Endothelial cell of umbilical vein (primary cell): ENCODE results near the gene CSTF3. TPM values are rescaled to one million over a fixed set of nuclear protein-coding genes. Genes with fewer than 3 reads are reported as not detected.

Source experiments
- BruUV-seq: library from RNA; stranded (reverse); fragments of 400-500 nt; replicated peaks from 2 replicates; lab custom pipeline; 2021; lab: Mats Ljungman, UMichigan
- CTCF ChIA-PET: fragments of 300-600, 350-600 bp; sonication (Branson Sonifier 250); formaldehyde crosslinking; loops from one replicate; lab custom pipeline; 2021; ENCODE audit warnings: antibody characterized with exemption, inconsistent platforms; lab: Charles Lee
- POLR2A ChIA-PET: fragments of 300-600, 350-600 bp; sonication (Branson Sonifier 250); formaldehyde crosslinking; loops from one replicate; lab custom pipeline; 2021; ENCODE audit warnings: antibody characterized with exemption, inconsistent platforms; lab: Charles Lee
- DNase-seq: peaks from one replicate; pipeline ENCODE4 v3.0.0-alpha.2; 2011; ENCODE audit warnings: low read depth, low spot score
- FAIRE-seq: peaks from 2 replicates; lab custom pipeline; 2011; peaks lifted over from hg19 to GRCh38; lab: Jason Lieb, UNC
- H2AFZ ChIP-seq: 2 replicates; pipeline ENCODE4 v1.6.0; 2012; ENCODE audit warnings: low read depth, low read length, control low read depth, inconsistent platforms
- H3K27ac ChIP-seq: 2 replicates; pipeline ENCODE4 v1.5.1; 2011; ENCODE audit warnings: low read depth, mild to moderate bottlenecking, control low read depth, low read length, moderate library complexity; ENCODE audit not compliant: insufficient read depth
- H3K27me3 ChIP-seq, 2 experiments: 2 replicates each; pipeline versions ENCODE4 v1.6.0 to v1.6.1; 2011; ENCODE audit warnings: low read length in 2 of 2, mixed read lengths in 1 of 2; ENCODE audit not compliant: control insufficient read depth in 2 of 2, insufficient read depth in 2 of 2
- H3K36me3 ChIP-seq, 2 experiments: 2 replicates in 1 of 2; 3 replicates in 1 of 2; pipeline ENCODE4 v1.5.1; 2011; ENCODE audit warnings: low read length in 2 of 2, mild to moderate bottlenecking in 1 of 2, moderate library complexity in 1 of 2; ENCODE audit not compliant: control insufficient read depth in 2 of 2, insufficient read depth in 2 of 2; ENCODE audit errors: extremely low read depth in 1 of 2
- H3K4me1 ChIP-seq: 3 replicates; pipeline ENCODE4 v1.5.1; 2011; ENCODE audit warnings: mild to moderate bottlenecking, low read length; ENCODE audit not compliant: control insufficient read depth, insufficient read depth; ENCODE audit errors: extremely low read depth
- H3K4me2 ChIP-seq: 2 replicates; pipeline ENCODE4 v1.6.1; 2011; ENCODE audit warnings: low read length, control low read depth, mixed read lengths; ENCODE audit not compliant: insufficient read depth
- H3K4me3 ChIP-seq, 3 experiments: fragments of 200-600 bp in 1 of 3; sonication (generic), shearing (Covaris generic) in 1 of 3; replicated peaks in 1 of 3; 2 replicates each; pipeline ENCODE4 v1.5.1; 2011 to 2016; ENCODE audit warnings: control low read depth in 3 of 3, low read length in 3 of 3, mild to moderate bottlenecking in 2 of 3, inconsistent platforms in 1 of 3, low read depth in 1 of 3, moderate library complexity in 1 of 3; ENCODE audit not compliant: insufficient read depth in 1 of 3
- H3K79me2 ChIP-seq: 2 replicates; pipeline ENCODE4 v1.6.0; 2012; ENCODE audit warnings: low read length, inconsistent platforms; ENCODE audit not compliant: control insufficient read depth, insufficient read depth
- H3K9ac ChIP-seq: replicated peaks from 2 replicates; pipeline ENCODE3; 2011; ENCODE audit warnings: low read length, control low read depth; ENCODE audit not compliant: insufficient read depth; ENCODE audit errors: extremely low read depth
- H3K9me1 ChIP-seq: replicated peaks from 3 replicates; pipeline ENCODE4 v1.6.0; 2011; ENCODE audit warnings: mild to moderate bottlenecking, low read length; ENCODE audit not compliant: control insufficient read depth, insufficient read depth; ENCODE audit errors: extremely low read depth
- H3K9me3 ChIP-seq: replicated peaks from 2 replicates; pipeline ENCODE4 v1.5.1; 2012; ENCODE audit warnings: low read length, inconsistent platforms; ENCODE audit not compliant: control insufficient read depth, insufficient read depth
- H4K20me1 ChIP-seq: replicated peaks from 2 replicates; pipeline ENCODE3; 2011; ENCODE audit warnings: mild to moderate bottlenecking, low read length; ENCODE audit not compliant: control insufficient read depth, insufficient read depth; ENCODE audit errors: extremely low read depth
- CTCF ChIP-seq, 2 donors: IDR thresholded peaks; 1 replicate in 1 of 2; 2 replicates in 1 of 2; pipeline ENCODE4 v1.5.1; 2011; ENCODE audit warnings: low read length in 2 of 2, mild to moderate bottlenecking in 2 of 2, moderate library complexity in 2 of 2, control low read depth in 1 of 2, inconsistent platforms in 1 of 2, low read depth in 1 of 2; ENCODE audit not compliant: insufficient read depth in 1 of 2; ENCODE audit errors: extremely low read depth in 1 of 2
- EZH2 ChIP-seq: IDR thresholded peaks from 2 replicates; pipeline ENCODE4 v1.6.1; 2012; ENCODE audit warnings: borderline replicate concordance, low read depth, mild to moderate bottlenecking, moderate library complexity, low read length, inconsistent platforms; ENCODE audit not compliant: severe bottlenecking
- FOS ChIP-seq: IDR thresholded peaks from 2 replicates; pipeline ENCODE4 v1.6.1; 2011; ENCODE audit warnings: mild to moderate bottlenecking, low read length, moderate library complexity, borderline replicate concordance; ENCODE audit not compliant: insufficient read depth
- GATA2 ChIP-seq: IDR thresholded peaks from 2 replicates; pipeline ENCODE4 v1.7.0; 2011; ENCODE audit warnings: low read depth, mild to moderate bottlenecking, moderate library complexity, mixed read lengths, low read length; ENCODE audit not compliant: insufficient read length, insufficient read depth
- JUN ChIP-seq: IDR thresholded peaks from 2 replicates; pipeline ENCODE4 v1.6.1; 2011; ENCODE audit warnings: borderline replicate concordance, low read depth; ENCODE audit not compliant: insufficient read length, insufficient read depth
- MAX ChIP-seq: IDR thresholded peaks from 2 replicates; pipeline ENCODE4 v1.6.1; 2011; ENCODE audit not compliant: insufficient read depth, insufficient read length
- MYC ChIP-seq: IDR thresholded peaks from one replicate; pipeline ENCODE4 v1.6.1; 2011; ENCODE audit warnings: mild to moderate bottlenecking, low read depth, low read length
- POLR2A ChIP-seq: IDR thresholded peaks from 2 replicates; pipeline ENCODE4 v1.6.1; 2012; ENCODE audit warnings: low read depth, mild to moderate bottlenecking, control low read depth, low read length
- POLR2AphosphoS5 ChIP-seq: IDR thresholded peaks from 2 replicates; pipeline ENCODE4 v1.6.1; 2012; ENCODE audit warnings: low read depth, mild to moderate bottlenecking, control low read depth, low read length, moderate library complexity; ENCODE audit not compliant: insufficient read depth
- dilution Hi-C: fragments of 300-500 bp; cut with MboI; formaldehyde crosslinking; loops from one replicate; pipeline ENCODE4 v1.15.0; 2019; ENCODE audit warnings: low sequenced_read_pairs; ENCODE audit not compliant: extremely low pct_ligation_motif_present
- intact Hi-C: fragments of 100-400 bp; cut with micrococcal nuclease; formaldehyde crosslinking; loops from one replicate; pipeline ENCODE4 v1.10.0; 2022
- polyA plus RNA-seq, 4 experiments: library from polyadenylated mRNA; depleted of rRNA in 3 of 4; stranded (reverse) in 3 of 4; unstranded in 1 of 4; fragments of >200 nt; gene quantifications; 2 replicates each; pipeline versions ENCODE4 v1.2.1 to v1.2.3, GENCODE V29; 2011 to 2012; ENCODE audit warnings: missing spikeins in 1 of 4
- total RNA-seq: library from RNA; stranded (reverse); gene quantifications from 2 replicates; pipeline ENCODE4 v1.2.3, GENCODE V29; 2021

The CSTF3 gene
- total and polyA plus RNA-seq, 2 donors (not counting 3 experiments of a cell fraction or from before 2014, with no cell fraction given): 18.3 to 46.6 TPM

DNA sequence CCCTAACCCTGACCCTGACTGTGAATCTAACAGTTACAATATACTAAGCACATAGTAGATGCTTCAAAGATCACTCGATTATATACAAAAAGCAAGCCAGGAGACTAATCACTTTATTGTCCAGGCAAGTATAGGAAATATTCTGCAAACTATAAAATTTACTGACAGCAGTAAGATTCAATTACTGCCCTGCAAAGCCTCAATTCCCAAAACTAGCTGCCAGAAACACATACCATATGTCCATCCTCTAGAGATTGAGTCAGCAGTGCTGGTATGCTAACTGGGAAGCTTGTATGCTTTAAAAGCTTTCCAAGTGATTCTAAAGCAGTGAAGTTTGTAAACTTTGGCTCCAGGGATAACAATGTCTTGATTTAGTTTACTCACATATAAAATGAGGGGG, 26.1 kb downstream of the CSTF3 start:
- Histone ChIP-seq H3K79me2 (peaks cover 5% of the 10 kb centered on the region), H2AFZ (no peak overlapping the region), H4K20me1 (peaks cover 4% of the 10 kb centered on the region), H3K4me1 (no peaks in the 10 kb centered on the region), H3K36me3 (peaks cover 0 to 7% of the 10 kb centered on the region in 2 experiments), H3K9ac (no peak overlapping the region), H3K27ac (no peak overlapping the region), H3K27me3 (no peaks in the 10 kb centered on the region), H3K9me1 (no peaks in the 10 kb centered on the region), H3K9me3 (no peaks in the 10 kb centered on the region), H3K4me3 (no peak overlapping the region), H3K4me2 (no peak overlapping the region)
- TF ChIP-seq CTCF (IDR thresholded peaks at IDR 0.05; ENCODE audit: extremely low read depth in 1 of 2, insufficient read depth in 1 of 2, low read depth in 1 of 2, low read length in 2 of 2): no peak
- TF ChIP-seq MYC: no peak
- no peak for TF ChIP-seq POLR2AphosphoS5
- TF ChIP-seq POLR2A: no peak
- TF ChIP-seq JUN: no peak
- TF ChIP-seq GATA2: no peak
- no peak for TF ChIP-seq MAX
- TF ChIP-seq EZH2: no peak
- no peak for TF ChIP-seq FOS
- DNase-seq (no peak), FAIRE-seq (no peak)
- dilution Hi-C loops: no loop called here
- CTCF ChIA-PET: interaction anchor here (1.3 to 1.6 kb wide), 3 partner anchors 9 to 14 kb away, joined by 4 to 12 read pairs (median 6); no protein-coding TSS in a partner anchor
- no TSS peak for BruUV-seq
- intact Hi-C loops: no loop called here
- POLR2A ChIA-PET: no interaction called here
